Choroid plexus epithelial cell (primary cell): ENCODE measurements around the gene UCHL3.

ENCODE experiments used
- DNase-seq: peaks from one replicate; pipeline ENCODE4 v3.0.0-alpha.2; 2010; ENCODE audit warnings: low read depth
- H3K4me3 ChIP-seq: 2 replicates; pipeline ENCODE4 v1.5.1; 2011; ENCODE audit warnings: low read depth, mild to moderate bottlenecking, control low read depth, low read length, moderate library complexity
- TF ChIP-seq, protein P1 (sequence below): conservative IDR thresholded peaks from 2 replicates; pipeline ENCODE4 v1.5.1; 2011; ENCODE audit warnings: low read depth, mild to moderate bottlenecking, control low read depth, inconsistent platforms, low read length, moderate library complexity

The UCHL3 gene

DNA sequence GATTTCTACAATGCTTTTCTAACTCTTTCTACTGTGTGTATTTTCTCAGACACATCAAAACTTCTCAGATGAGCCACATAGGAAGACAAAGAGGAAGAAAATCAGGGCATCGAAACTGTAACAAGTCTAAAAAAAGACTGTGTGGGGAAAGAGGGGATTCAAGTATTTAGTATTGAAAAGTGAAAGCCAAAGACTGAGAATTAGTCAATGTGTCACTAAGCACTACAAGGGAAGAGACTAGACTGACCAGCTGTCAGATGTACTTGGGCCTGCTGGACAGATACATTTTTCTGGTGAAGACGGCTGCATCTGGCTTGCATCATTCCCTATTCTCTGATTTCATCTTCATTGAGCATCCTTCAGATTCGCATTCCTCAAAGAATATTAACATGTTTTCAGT is 37.3 kb upstream of the UCHL3 start:
- H3K4me3 ChIP-seq: no peak overlapping the region
- no peak for DNase-seq
- TF ChIP-seq, protein P1, sequence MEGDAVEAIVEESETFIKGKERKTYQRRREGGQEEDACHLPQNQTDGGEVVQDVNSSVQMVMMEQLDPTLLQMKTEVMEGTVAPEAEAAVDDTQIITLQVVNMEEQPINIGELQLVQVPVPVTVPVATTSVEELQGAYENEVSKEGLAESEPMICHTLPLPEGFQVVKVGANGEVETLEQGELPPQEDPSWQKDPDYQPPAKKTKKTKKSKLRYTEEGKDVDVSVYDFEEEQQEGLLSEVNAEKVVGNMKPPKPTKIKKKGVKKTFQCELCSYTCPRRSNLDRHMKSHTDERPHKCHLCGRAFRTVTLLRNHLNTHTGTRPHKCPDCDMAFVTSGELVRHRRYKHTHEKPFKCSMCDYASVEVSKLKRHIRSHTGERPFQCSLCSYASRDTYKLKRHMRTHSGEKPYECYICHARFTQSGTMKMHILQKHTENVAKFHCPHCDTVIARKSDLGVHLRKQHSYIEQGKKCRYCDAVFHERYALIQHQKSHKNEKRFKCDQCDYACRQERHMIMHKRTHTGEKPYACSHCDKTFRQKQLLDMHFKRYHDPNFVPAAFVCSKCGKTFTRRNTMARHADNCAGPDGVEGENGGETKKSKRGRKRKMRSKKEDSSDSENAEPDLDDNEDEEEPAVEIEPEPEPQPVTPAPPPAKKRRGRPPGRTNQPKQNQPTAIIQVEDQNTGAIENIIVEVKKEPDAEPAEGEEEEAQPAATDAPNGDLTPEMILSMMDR: no peak

DNA sequence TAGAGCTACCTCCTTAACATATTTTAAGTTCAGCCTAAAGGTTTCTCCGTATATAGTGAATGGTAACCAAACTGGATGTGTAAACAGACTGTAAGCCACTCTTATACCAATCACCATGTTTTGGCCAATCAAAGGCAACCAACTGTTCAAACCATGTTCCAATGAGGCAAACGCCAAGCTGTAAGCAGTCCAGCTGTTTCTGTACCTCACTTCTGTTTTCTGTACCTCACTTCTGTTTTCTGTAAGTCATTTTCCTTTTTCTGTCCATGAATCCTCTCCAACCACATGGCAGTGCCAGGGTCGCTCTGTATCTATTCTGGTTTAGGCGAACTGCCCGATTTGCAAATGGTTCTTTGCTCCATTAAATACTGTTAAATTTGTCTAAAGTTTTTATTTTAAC is 36.3 kb upstream of the UCHL3 start:
- no peak overlapping the region for H3K4me3 ChIP-seq
- TF ChIP-seq, protein P1: no peak
- DNase-seq: no peak

DNA sequence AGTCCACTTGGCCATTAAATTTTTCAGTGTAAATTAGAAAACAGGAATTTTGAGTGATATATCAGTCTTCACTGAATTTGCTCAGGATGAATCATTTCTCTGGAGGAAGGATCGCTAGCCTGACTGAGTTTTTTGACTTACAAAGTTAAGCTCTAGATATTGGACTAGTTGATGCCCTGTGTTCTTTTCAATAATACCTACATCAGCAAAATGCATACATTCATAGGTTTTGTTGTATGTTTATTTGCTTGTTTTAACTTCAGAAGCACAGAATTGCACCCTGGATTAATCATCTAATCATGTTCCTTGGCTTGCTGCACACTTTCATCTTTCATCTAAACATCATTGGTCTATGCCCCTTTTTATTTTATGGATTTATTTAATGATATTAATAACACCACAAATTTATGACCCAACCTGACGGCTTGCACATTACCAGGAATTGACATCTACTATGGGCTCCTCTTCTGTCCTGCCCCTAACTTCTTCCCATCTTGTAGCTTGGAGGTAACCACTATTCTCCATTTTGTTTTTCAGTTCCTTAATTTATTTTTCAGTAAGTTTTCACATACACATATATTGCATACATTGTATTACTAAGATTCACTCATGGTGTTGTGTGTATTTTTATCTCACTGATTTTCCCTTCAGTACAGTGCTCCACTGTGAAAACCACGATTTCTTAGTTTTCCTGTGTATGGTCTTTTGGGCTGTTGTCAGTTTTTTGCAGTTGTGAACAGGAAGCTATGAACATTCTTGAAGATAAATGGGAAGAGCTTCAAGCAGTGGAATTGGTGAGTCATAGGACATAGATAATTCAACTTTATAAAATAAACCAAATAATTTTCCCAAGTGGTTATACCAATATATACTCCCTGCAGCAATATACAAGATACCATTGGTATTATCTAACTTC is 35.3 kb upstream of the UCHL3 start:
- H3K4me3 ChIP-seq: no peak overlapping the region
- TF ChIP-seq, protein P1: no peak
- peak; percentile 77 for DNase-seq

DNA sequence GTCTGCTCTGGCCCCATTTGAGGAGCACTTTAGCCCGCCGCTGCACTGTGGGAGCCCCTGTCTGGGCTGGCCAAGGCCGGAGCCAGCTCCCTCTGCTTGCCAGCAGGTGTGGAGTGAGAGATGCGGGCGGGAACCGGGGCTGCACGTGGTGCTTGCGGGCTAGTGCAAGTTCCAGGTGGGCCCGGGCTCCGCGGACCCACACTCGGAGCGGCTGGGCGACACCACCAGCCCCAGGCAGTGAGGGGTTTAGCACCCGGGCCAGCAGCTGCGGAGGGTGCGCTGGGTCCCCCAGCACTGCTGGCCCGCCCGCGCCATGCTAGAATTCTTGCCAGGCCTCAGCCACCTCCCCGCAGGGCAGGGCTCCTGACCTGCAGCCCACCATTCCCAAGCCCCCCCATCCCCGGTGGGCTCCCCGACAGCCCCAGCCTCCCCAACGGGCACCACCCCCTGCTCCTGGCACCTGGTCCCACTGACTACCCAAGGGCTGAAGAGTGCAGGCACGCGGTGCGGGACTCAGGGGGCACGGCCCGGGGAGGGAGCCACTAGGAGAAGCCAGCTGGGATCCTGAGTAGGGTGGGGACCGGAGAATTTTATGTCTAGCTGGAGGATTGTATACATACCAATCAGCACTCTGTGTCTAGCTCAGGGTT is 31.0 kb upstream of the UCHL3 start:
- TF ChIP-seq, protein P1: no peak
- no peak overlapping the region for H3K4me3 ChIP-seq
- DNase-seq: no peak

DNA sequence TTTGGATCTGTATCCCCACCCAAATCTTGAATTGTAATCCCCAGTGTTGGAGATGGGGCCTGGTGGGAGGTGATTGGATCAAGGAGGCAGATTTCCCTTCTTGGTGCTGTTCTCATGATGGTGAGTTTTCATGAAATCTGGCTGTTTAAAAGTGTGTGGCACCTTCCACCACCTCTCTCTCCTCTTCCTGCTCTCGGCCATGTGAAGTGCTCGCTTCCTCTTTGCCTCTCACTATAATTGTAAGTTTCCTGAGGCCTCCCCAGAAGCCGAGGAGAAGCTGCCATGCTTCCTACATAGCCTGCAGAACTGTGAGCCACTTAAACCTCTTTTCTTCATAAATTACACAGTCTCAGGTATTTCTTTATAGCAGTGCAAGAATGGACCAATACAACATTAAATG is 27.6 kb upstream of the UCHL3 start:
- no peak for DNase-seq
- TF ChIP-seq, protein P1: no peak
- no peak overlapping the region for H3K4me3 ChIP-seq

DNA sequence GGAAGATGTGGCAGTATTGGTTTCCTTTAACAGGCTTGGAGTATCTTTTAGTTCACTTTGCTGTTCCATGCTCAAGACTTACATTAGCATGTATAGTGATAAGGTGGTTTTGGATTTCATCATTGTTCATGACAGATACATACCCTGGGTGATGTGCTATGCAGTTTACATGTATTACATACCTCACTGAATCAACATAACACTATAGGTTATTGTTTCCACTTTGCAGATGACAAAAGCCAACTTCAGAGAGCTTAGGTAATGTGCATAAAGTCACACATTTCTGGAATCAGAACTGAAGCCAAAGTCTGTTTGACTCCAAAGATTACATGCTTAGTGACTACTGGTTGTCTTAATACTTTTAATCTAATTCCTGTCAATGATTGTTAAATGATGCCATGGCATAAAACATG is 19.0 kb upstream of the UCHL3 start:
- no peak for DNase-seq
- TF ChIP-seq, protein P1: no peak
- H3K4me3 ChIP-seq: no peak overlapping the region
